Islet of Langerhans (tissue), 1 donor: Measurements from ENCODE around the gene ENTPD7.

ENCODE experiments used
- FAIRE-seq: peaks from one replicate; lab custom pipeline; 2011; peaks lifted over from hg19 to GRCh38; lab: Jason Lieb, UNC

ENTPD7 gene

GRCh38 chr10:99648717-99649116, 10.6 kb upstream of the ENTPD7 start:
- no peak for FAIRE-seq

- FAIRE-seq, result no peak
These were observed 6.4 kb upstream of the ENTPD7 start for GRCh38 chr10:99652800-99653390.

DNA sequence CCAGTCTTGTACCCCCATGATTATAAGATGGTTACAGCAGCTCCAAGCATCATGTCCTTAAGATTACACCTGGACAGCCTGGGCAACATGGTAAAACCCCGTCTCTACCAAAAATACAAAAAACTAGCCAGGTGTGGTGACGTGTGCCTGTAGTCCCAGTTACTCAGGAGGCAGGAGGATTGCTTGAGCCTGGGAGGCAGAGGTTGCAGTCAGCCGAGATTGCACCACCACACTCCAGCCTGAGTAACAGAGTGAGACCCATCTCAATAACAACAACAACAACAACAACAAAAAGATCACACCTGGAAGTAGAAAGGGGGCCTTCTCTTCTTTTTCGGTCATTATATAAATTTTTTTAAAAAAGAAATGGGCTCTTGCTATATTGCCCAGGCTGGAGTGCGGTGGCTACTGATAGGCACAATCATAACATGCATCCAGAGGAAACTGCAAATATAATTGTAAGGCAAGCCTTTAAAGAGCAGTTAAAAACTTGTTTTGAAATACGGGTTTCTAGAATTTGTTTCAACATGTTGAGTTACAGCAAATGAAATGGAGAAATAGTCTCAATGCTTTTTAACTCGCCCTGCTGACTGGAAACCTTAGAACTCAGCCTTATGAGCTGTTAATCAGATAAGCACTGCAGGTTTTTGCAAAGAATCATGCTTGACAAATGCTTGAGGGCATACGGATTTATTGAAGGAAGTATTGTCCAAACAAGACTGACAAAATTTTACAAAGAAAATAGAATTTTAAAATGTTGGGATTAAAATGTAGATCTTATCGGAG, 4.7 kb upstream of the ENTPD7 start:
- no peak for FAIRE-seq

GRCh38 chr10:99656199-99657064, 2.9 kb upstream of the ENTPD7 start:
- no peak for FAIRE-seq

DNA sequence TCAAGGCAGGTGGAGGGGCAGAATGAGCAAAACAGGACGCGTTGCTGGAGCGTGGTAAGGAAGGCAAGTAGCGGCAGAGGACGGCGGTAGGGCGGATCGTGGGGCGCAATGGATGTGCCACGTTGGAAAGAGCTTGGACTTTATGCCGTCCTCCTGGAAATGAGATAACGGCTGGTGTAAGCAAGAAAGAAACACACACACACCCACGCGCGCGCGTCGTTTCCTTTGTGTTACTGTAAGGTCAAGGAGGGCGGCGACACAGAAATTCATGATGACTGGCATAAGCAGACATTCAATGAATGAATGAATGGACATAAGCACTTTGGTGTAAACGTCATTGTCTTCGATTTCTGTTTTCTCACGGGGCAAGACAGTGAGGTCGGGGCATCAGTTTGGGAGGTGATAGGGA, 683 bp upstream of the ENTPD7 start:
- FAIRE-seq, result no peak

GRCh38 chr10:99659868-99660366, 608 bp downstream of the ENTPD7 start:
- no peak for FAIRE-seq

GRCh38 chr10:99660662-99661376, 1.5 kb downstream of the ENTPD7 start:
- FAIRE-seq, result no peak

GRCh38 chr10:99661377-99661763, 2.1 kb downstream of the ENTPD7 start:
- no peak for FAIRE-seq

- FAIRE-seq, result no peak
These were observed 6.0 kb downstream of the ENTPD7 start for GRCh38 chr10:99665304-99665703.

GRCh38 chr10:99667108-99667751, 7.9 kb downstream of the ENTPD7 start:
- FAIRE-seq, result no peak

- FAIRE-seq, result no peak
These were observed 12.1 kb downstream of the ENTPD7 start for GRCh38 chr10:99671386-99671785.

GRCh38 chr10:99672884-99673283, 13.6 kb downstream of the ENTPD7 start:
- no peak for FAIRE-seq

DNA sequence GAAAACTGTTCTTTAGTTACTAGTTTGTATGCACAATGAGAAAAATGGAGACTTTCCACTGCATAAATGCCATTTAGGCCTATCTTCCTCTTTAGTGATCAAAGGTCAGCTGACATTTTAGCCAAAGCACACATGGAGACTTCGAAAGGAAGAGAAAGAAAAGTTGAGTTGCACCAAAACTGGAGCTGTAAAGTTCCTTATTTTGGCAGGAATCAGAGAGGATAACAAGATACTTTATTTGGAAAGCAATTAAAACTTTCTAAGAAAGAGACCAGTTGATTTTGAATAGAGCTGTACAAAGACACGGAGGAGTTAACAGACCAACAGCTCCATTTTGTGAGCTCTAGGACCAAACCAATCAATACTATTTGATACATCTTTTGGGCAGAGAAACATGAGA, 14.2 kb downstream of the ENTPD7 start:
- FAIRE-seq, result no peak

GRCh38 chr10:99674762-99675161, 15.5 kb downstream of the ENTPD7 start:
- FAIRE-seq, result peak; percentile 51

DNA sequence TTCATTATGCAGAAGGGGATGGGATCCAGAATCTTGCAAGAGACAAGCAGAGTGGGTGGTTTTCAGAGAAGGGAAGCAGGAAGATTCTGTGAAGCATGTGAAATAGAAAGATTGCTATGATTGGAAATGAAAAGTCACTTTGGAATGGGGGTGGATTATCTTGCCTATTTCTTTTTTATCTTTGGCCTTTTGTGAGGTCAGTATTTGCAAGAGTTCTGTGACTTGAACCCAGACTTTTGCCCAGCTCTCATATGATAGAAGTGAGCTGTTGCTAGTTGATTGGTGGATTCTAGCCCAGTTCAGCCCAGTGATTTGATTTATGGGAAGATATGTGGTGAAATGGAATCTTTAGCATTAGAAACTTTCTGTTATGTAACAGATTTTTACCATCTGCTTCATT, 17.1 kb downstream of the ENTPD7 start:
- FAIRE-seq, result no peak

GRCh38 chr10:99676895-99677294, 17.6 kb downstream of the ENTPD7 start:
- FAIRE-seq, result no peak

- FAIRE-seq, result no peak
These were observed 19.6 kb downstream of the ENTPD7 start for GRCh38 chr10:99678921-99679320.

- FAIRE-seq, result no peak
These were observed 22.2 kb downstream of the ENTPD7 start for GRCh38 chr10:99681553-99681952.

DNA sequence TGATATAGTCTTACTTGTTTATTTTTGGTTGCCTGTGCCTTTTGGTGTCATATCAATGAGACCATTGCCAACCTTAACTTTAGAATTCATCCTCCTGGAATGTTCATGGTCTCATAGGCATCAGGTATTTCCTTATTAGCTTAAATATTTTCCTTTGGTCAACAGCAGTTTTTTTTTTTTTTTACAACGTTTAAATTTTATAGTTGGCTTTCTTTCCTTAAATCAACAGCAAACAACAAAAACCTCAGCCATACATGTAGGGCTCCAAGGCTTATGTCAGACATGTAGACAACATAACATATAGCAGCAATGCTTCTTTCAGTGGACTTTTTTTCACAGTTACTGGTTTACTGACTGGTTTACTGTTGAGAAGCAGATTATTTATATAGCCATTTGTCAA, 22.7 kb downstream of the ENTPD7 start:
- FAIRE-seq, result no peak

DNA sequence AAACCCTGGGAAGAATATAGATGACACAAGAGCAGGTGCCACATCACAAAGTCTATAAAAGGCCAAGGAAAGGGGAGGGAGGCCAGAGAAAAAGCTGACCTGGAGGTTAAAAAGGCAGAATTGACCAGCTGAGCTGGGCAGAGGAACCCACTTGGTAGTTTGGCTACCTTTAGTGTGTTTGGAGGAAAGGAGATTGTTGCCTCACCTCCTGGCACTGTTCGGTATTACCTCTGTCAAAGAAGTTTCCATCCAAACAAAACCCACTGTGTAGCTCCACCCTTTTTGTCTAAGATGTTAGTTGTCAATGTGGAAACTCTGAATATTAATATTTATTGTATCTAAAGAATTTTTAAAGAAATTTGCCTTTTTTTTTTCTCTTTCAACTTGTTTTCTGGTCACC, 23.4 kb downstream of the ENTPD7 start:
- FAIRE-seq, result peak; percentile 53

DNA sequence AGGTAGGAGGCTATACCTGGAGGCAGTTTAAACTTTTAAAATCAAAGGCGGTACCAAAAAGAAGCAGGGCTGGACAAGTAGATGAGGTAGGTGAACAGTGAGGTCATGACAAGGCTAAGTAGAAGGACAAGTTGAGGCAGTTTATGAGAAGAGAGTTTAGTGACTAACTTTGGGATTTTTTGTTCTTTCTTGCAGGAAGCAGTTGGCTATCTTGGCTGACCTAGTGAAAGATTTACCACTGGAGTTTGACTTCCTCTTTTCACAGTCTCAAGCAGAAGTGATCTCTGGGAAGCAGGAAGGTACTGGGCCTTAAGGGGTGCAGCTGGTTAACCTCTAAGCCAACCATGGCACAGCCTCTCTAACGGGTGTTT, 26.3 kb downstream of the ENTPD7 start:
- FAIRE-seq, result no peak

DNA sequence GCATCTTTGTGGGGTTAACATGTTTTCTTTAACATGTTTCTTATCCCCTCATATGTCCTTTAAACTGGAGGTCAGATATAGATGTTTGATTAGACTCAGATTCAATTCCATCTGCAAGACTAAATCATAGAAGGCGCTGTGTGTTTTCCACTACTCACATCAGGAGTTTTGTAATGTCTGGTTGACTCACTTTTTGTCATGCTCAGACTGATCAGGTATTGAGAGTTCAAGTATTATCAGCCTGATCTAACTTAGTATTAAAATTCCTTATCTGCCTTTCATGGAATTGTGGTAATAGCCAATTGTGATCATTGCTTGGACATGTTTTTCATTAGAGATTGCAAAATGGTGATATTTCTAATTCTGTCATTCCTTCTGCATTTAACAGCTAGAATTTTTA, 30.2 kb downstream of the ENTPD7 start:
- FAIRE-seq, result no peak
